Lower leg skin (tissue), 3 donors: ENCODE results near the gene ADPRH.

Experiments used
- CTCF ChIP-seq, 3 donors: fragments of 450-650 bp; IDR thresholded peaks; one replicate each; pipeline ENCODE4 v1.5.1; 2016; ENCODE audit warnings: antibody characterized with exemption in 3 of 3, mild to moderate bottlenecking in 3 of 3, moderate library complexity in 2 of 3
- POLR2A ChIP-seq, 2 donors: fragments of 450-650 bp; IDR thresholded peaks; one replicate each; pipeline ENCODE4 v1.6.1; 2016 to 2017; ENCODE audit warnings: antibody characterized with exemption in 2 of 2, mild to moderate bottlenecking in 1 of 2, moderate library complexity in 1 of 2

- TF ChIP-seq CTCF (IDR thresholded peaks at IDR 0.05) (no peak), POLR2A (IDR thresholded peaks at IDR 0.05) (no peak)
Observed at GRCh38 chr3:119542168-119542767, 37.0 kb upstream of the ADPRH start.
